GM18873 (cell line): Measurements from ENCODE around the gene SERPINB8.

Experiments
- ATAC-seq: cut with Tn5 transposase; IDR thresholded peaks from one replicate; pipeline ENCODE4 v1.9.1; 2021; ENCODE audit warnings: mild to moderate bottlenecking, moderate library complexity, moderate number of reproducible peaks; ENCODE audit not compliant: unreplicated experiment, low FRiP score

Gene SERPINB8

DNA sequence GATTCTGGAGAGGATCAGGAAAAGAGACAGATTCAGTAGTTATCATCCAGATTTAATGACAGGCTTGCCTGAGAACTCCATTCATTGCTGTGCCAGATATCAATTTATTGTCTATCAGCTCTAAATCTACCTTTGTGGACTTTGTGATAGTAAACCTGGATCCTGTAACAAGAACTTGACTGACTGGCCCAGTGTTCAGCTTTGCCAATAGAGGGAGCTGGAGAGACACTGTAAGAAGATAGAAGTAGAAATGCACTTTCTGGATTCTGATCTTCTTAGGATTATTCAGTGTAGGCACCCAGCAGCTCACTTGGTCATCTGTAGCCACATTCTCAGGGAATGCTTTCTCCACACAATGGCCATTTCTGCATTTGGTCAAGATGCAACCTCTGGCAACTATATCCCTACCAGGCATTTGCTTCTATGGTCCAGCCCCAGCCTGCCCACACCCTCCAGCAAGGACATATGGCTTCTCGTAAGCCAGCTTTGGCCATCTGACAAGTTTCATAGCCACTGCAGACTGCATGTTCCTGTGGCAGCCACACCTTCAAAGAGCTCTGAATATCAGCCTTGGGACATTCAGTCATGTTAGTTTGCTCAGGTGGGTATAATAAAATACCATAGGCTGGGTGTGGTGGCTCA, 6.1 kb upstream of the SERPINB8 start:
- peak; percentile 47 for ATAC-seq

DNA sequence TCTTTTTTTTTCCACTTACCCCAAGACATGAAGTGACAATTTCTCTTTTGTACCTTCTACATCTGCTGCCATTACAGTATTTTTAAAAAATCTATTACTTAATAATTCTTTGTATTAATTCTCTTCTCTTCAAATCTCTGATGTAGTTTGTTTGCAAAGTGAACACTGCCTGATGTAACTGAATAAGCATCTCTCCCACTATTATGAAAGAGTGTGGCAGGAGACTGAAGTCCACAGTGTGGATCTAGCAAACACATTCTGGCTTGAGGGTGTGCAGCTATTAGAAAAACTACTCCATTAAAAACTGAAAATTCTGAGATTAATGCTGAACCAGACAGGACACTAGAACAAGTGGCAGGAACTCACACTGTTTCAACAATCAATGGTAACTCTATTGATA, 5.0 kb upstream of the SERPINB8 start:
- no peak for ATAC-seq

DNA sequence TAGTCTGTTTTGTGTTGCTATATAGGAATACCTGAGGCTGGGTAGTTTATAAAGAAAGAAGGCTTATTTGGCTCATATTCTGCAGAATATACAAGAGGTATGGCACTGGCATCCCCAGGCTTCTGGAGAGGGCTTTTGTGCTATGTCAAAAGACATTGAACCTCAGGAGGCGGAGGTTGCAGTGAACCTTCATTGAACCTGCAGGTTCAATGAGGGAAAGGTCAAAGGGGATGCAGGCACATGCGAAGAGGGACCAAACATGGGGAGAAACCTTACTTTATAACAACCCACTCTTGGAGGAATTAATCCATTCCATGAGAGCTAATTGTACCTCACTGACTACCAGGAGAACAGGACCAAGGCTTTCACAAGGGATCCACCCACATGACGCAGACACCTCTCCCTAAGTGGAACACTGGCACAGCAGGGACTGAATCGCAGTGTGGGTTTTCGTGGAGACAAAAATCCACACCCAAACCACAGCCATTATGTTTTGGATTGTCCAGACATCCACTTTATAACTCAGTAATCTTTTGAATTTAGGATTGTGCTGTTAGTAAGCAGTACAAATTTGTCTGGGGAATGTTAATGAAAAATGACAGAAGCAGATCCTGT, 4.1 kb upstream of the SERPINB8 start:
- ATAC-seq: no peak

DNA sequence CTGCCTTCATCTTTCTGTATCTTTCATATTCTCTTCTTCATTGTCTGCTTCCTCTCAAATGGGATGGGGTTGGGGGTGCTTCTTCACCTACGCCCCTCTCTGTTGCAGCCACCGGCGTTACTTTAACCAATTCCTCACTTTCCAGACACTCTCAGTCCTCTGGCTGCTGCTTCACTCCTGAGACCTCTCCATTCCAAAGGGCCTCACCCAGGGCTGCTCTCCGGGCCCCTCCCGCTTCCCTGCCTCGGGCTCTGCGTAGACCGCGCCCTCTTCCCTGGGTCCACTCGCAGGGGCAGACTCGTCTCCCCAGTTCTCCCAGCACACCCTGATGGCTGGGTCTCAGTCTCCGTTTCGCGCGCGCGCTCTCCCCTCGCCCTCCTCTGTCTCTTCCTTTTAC, 926 bp downstream of the SERPINB8 start:
- ATAC-seq: no peak

DNA sequence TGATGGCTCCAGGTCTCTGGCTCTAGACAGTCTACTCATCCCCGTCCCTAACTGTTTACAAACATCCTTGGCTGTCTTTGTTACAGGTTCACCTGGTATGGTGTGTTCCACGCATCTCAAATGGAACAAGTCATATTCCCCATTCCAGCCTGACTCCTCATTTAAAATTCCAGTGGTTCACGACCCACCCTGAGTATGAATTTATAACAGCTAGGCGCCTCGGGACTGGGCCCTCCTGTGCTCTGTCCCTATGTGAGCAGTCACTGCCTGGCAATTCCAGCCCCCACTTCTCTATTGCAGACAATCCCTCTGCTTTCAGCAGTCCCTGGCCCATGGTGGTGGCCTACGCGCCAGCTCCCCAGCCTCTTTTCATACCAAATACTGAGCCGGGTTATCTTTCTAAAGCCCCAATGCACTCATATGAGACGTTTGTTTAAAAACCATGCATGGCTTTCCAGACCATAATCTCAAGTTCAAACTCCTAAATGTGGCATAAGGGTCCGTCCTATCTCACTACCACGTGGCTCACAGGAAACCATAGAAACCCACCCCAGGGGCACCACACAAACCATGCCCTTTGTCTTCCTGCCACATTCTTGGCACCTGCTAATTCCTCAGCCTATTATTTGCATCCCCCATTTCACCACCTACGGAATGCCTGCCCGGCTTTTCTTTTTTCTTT, 1.6 kb downstream of the SERPINB8 start:
- no peak for ATAC-seq

DNA sequence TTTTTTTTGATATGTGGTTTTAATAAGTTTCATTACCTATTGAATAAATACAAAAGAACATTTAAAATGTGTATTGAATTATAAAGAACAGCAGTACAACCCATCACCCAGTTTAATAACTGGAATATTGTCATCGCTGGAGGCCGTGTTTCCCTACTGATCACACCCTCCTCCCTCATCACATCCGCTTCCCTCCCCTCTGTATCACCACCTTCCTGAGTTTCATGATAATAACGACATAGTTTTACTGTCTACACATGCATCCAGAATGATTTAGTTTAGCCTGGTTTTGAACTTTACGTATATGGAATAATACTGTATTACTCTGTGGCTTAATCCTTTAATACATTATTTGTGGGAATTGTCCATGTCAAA, 2.1 kb downstream of the SERPINB8 start:
- no peak for ATAC-seq

DNA sequence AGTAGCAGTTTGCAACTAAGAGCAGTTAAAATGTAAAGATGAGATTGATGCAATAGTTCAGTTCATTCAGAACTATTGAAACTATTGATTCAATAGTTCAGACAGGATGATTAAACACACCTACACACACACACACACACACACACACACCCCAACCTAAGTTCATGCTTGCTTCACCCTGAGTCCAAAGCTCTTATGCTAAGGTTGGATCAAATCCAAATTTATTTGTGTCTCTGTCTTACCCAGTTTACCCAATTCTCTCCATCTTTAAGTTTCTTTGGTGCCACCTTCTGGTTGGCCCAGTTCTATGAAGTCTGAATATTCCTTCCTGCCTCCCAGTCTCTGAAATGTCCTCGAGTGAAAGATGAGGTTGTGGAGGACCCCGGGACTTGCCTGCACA, 5.1 kb downstream of the SERPINB8 start:
- no peak for ATAC-seq

DNA sequence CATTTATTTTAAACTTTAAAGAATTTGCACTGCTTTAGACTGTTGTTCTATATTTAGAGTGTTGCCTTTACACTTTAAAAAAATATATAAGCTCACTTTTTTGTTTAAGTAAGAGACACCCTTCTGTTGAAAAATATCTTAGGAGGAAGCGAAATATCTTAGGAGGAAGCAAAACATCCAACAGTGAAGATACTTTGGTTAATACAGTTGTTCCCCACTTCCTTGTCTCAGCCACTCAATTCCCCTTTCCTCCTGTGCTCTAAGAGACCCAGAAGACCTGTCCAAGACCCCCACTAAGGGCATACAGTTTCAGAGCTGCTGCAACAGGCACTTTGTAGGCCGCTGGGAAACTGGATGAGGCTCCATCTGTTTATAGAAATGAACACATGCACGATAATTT, 5.7 kb downstream of the SERPINB8 start:
- no peak for ATAC-seq

DNA sequence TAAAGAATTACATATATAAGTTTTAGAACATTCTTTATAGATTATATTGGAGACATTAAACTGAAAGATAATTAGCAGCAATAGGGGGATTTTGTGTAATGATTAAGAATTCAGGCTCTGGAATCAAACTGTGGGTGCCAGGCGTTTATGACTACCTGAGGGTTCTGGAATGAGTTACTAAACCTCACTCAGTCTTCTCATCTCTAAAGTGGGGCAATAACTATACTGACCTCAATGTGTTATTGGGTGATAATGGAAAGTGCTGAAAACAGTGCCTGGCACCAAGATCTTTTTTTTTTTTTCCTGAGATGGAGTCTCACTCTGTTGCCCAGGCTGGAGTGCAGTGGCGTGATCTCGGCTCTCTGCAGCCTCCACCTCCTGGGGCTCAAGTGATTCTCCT, 7.2 kb downstream of the SERPINB8 start:
- ATAC-seq: no peak

DNA sequence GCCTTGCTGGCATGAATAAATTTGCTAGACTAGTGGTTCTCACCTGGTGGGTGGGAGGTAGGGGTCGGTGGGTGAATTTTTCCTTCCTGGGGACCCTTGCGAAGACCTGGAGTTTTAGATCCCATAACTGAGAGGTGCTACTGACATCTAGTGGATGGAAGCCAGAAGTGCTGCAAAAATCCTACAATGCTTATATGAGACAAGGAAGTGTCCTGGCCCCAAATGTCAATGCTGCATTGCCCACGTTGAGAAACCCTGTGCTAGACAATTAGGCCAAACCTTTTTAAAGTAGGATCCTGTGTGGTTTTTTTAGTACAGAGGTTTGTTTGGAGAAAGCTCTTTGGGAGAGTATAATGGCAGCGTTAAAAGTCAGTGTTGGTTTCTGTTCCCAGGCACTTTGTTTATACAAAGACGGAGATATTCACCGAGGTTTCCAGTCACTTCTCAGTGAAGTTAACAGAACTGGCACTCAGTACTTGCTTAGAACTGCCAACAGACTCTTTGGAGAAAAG, 9.6 kb downstream of the SERPINB8 start:
- ATAC-seq: peak; percentile 65

DNA sequence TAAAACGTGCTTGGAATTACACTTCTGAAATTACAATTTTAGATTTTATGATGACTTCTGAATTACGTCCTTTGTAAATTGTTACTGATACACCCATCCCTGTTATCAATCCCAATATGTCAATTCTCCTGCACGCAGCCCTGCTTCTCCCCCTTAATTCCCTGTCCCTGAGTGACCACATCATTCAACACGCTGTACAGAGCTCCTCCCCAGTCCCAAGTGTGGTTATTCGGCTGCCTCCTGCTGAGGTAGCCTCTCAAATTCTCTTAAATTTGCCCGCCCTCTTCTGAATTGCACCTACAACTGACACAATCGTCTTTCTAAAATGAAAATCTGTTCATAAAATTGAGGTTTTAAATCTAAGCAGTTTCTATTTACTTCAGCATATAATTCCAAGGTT, 10.1 kb downstream of the SERPINB8 start:
- ATAC-seq: no peak

DNA sequence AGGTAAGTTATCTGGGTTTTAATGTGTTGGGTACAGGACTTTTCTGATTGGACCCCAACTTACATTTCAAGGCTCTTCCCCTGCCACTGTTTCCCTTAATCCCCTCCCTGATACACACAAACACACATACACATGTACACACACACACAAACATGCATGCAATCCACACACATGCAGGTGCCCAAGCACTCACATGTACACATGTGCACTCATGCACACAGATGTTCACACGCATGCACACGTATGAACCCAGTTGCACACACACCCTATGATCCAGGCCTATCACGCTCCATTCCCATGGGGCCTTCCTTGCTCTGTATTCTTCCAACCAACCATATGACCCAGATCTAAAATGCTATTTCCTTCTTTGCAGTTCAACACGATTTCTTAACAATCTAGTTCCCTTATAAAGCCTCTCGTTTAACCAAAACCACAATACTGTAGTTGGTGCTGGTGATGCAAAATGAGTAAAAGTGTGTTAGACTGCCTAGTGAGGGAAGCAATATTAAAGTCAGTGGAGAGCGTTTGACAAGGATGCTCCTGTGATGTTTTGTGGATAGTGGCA, 11.1 kb downstream of the SERPINB8 start:
- no peak for ATAC-seq

DNA sequence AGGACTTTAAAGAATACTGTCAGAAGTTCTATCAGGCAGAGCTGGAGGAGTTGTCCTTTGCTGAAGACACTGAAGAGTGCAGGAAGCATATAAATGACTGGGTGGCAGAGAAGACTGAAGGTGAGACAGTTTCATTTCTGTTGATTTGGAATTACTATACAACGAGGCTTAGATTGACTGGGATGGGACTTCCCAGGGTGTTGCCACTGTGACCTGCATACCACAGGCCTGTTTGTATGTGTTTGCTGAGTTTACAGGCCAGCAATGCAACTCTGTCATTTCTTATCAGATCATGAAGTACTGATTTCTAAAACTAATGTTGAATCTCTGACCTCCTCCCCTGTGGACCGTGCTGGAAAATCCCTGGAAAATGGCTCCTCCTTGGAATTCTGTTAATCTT, 11.8 kb downstream of the SERPINB8 start:
- no peak for ATAC-seq

DNA sequence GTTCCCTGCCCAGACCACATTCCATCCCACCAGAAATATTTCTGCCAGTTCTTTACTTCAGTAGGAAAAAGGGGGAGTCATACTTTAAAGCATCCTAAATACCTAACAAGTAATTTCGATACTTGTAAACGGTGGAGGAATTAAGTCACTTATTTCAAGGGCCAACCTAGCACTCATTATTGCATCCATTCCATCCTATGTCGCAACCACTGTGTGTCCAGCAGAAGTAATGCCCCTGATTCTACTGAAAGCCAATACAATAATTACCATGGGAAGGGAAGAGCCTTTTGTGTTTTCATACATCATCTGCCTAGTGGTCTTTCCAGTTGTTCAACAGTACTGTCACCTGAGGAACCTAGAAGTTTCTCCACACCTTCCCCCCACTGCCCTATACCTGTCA, 12.5 kb downstream of the SERPINB8 start:
- ATAC-seq: no peak

DNA sequence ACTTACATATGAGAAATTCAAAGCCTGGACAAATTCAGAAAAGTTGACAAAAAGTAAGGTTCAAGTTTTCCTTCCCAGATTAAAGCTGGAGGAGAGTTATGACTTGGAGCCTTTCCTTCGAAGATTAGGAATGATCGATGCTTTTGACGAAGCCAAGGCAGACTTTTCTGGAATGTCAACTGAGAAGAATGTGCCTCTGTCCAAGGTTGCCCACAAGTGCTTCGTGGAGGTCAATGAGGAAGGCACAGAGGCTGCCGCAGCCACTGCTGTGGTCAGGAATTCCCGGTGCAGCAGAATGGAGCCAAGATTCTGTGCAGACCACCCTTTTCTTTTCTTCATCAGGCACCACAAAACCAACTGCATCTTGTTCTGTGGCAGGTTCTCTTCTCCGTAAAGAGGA, 17.0 kb downstream of the SERPINB8 start:
- ATAC-seq: no peak

DNA sequence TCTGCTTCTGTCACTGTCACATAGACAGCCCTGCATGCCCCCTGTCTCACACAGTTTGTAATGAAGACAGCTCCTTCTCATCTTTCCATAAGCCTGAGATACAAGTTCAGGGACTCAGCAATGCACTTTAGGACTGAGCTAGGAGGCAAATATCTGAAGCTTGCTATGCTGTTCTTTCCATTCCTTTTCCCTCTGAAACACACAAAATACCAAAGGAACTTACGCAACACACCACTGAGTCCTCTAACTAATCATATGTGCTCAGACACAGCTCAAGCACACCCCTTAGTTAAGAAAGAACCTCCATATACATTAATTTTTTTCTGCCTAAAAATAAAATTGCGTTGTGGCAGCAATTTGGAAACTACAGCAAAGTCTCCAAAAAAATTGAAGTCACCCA, 17.9 kb downstream of the SERPINB8 start:
- ATAC-seq: no peak

DNA sequence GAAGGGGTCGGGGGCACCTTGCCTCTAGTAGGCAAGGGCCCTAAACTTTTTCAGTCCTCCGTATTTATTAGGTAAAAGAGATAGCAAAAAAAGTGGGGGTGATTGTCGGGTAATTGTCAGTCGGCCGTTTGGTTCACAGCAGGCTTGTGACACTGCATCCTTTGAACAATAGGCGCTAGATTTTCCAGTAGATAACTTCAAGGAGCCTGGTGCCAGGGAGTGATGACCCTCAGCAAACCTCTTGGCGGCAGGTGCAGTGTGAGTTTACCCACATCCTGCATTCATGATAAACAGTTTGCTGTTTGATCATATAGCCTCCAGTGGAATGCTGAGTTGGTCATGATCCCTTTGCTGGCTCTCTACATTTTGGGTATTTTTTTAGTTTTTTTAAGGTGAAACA, 22.9 kb downstream of the SERPINB8 start:
- no peak for ATAC-seq

DNA sequence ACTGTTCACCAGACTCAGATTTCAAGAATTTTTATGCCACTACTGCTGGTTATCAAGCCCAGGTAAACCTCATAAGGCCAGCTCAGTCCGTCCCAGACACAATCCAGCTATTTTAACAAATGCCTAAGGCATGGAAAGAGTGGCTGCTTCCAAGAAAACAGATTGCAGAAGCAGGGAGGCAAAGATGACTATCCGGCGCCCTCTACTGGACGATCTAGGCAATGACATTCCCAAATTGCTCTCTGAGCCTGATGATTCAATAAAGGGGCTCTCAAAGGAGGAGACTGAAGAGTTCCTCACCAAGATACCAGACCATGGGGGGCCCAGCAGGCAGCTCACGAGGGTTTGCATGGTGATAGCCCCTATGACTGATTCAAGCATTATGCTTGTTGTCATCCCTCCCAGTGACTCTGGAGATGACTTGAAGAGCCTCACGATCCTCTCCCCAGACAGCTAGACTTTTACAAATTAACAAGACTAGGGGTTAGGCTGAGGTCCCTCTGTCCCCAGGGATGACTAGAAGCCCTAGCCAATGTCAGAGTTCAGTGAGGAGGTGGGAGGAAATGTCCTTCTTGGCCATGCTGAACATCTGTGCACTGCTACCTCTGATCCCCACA, 25.0 kb downstream of the SERPINB8 start:
- no peak for ATAC-seq

DNA sequence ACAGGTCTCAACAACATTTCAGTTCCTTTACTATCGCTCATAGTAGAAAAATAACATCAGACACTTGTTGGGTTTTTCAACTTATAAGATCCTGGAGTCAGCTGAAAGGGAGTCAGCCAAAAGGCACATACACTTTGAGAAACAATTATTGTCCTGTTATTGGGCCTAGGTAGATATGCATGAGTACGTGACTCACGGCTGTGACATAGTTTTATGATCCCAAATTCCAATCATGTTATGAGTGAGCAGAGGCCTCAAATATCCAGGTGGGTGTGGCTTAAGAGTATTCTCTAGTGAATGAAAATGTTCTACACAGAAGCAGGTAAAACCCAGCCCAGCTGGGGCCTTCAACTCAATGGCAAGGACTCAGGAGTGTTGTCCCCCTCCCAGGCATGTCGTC, 27.2 kb downstream of the SERPINB8 start:
- ATAC-seq: no peak

DNA sequence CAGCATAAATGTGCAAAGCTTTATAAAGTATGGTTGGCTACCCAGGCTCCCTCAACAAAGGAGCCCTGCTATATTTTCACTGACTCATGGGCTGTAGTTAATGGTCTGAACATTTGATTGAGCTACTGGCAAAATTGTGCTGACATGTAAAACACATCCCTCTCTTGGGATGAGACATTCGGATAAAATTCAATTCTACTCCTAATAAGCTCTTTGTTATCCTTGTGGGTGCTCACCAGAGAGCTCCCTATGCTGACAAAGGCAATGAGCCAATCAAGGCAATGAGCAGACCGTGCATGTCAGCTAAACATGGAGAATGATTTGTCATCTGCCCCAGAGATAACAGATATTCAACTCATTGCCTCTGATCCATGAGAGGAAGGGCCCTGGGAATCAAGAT, 27.7 kb downstream of the SERPINB8 start:
- no peak for ATAC-seq

DNA sequence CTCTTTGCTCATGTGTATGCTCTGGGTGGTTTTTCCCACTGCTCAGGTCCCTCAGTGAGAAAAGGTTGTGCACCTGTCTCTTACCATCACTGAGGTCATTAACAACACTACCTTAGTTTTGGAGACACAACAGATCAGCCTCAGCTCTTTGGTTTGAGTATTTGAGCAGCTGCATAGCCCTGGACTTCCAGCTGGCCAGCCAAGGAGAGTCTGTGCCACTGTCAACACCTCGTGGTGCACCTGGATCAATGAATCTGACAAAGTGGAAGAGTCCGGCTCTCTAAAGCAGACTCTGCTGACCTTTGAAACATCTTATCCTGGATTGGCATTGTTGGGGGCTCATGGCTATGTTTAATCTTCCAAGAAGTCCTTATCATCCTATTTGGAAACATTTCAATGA, 30.0 kb downstream of the SERPINB8 start:
- ATAC-seq: no peak
